NCI-H446 (cell line): ENCODE data around the gene LKAAEAR1.

ENCODE experiments used
- DNase-seq, 2 experiments: peaks; one replicate each; lab custom pipeline; 2025; lab: John Stamatoyannopoulos, UW

Gene LKAAEAR1

GRCh38 chr20:64037199-64037497 is 47.0 kb downstream of the LKAAEAR1 start:
- DNase-seq = no peak

DNA sequence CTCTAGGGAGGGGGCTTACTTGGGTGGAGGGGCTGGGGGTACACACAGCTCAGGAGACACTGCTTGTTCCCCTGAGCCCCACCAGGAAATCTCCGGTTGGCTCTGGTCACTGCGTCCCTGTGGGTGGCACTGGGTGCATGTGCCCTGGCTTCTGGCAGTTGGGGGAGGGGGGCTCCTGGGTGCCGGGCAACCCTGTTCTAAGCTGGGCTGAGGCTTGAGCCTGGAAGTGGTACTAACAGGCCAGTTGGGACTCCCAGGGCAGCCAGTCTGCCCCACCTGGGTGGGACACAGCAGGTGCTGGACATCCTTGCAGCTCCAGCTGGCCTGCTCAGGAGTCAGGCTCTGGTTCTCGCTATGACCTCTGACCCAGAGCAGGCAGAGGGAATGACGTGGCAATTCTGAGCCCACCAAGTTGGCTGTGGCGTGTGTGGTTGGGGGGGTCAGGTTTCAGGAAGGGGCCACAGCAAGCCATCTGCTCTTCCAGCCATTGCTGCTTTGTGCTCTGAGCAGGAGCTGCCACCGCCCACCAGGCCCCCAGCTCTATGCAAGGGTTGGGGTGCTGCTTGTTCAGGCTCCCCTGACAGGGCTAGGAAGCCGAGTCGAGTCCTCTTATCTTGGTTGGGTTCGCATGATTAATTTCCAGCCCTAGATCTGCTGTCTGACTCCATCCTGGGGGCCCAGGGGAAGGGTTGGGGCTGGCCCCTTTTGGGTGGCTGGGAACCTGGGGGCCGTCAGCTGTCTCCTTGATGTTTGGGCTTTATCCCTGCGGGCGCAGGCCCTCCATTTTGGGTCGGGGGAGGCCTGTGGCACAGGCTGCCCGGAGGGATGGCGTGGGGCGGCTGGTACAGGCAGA is 47.6 kb downstream of the LKAAEAR1 start:
- DNase-seq = no peak

DNA sequence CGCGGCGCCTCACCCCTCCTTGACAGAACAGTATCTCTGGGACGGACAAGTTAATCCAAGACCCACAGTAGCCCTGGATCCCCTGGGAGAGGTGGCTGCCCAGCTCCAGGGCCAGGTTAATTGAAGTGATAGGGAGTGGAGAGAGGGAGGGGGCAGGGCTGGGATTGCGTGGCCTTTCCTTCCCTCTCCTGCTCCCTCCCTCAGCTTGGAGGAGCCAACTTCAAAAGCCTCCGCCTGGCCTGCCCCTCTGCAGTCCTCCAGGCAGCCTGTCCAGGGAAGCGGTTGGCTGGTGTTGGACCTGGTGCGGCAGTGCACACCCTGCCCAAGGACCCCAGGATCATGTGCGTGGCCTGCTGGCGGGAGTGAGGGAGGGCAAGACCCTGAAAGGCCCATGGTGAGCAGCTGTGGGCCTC is 48.3 kb downstream of the LKAAEAR1 start, which contains the start of gene C20orf204:
Gene C20orf204, plus strand, starts transcription at position 250 of the 413 bp plus-strand sequence. Its CDS starts 142 bp downstream, at position 392.
- DNase-seq = no peak

DNA sequence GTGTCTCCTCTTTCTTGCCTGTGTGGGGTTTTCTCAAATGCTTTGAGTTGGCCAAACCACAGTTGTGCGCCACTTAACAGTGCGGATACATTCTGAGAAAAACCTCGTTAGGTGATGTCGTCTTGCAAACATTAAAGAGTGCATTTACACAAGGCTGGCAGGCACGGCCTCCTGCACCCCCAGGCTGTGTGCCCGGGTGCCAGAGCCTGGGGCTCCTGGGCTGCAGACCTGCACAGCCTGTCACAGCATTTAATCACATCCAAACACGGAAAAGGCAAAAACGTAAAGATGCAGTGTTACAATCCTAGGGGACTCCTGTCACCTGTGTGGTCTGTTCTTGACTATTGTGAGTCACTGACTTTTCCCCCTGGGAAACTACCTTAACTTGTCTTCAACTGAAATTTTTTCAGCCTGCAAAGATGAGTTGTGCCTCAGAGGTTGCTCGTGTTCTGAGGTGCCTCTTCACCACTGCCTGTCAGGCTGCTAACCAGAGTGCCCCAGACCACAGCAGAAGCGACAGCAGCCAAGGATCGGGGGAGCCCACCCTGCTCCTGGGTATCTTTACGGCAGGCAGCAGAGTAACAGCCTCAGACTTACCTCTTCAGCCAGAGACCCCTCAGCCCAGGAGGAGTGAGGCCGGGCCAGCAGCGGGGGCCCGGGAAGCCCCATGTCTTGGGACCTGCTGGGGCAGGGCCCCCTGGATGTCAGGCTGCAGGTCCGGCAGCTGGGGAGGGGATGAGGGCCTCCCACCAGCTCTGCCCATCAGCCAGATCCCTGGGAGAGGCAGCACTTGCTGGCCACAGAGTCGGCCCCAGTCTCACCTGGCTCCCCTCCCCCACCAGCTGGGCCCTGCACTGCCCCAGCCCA is 48.9 kb downstream of the LKAAEAR1 start:
- no peak for DNase-seq

GRCh38 chr20:64033981-64034493 is 50.2 kb downstream of the LKAAEAR1 start:
- DNase-seq = no peak
